HG03520 (cell line): ENCODE measurements around the gene SOX18.

Experiments used
- ATAC-seq: cut with Tn5 transposase; IDR thresholded peaks from one replicate; pipeline ENCODE4 v1.9.1; 2021; ENCODE audit warnings: mild to moderate bottlenecking, moderate library complexity; ENCODE audit not compliant: unreplicated experiment

The SOX18 gene

DNA sequence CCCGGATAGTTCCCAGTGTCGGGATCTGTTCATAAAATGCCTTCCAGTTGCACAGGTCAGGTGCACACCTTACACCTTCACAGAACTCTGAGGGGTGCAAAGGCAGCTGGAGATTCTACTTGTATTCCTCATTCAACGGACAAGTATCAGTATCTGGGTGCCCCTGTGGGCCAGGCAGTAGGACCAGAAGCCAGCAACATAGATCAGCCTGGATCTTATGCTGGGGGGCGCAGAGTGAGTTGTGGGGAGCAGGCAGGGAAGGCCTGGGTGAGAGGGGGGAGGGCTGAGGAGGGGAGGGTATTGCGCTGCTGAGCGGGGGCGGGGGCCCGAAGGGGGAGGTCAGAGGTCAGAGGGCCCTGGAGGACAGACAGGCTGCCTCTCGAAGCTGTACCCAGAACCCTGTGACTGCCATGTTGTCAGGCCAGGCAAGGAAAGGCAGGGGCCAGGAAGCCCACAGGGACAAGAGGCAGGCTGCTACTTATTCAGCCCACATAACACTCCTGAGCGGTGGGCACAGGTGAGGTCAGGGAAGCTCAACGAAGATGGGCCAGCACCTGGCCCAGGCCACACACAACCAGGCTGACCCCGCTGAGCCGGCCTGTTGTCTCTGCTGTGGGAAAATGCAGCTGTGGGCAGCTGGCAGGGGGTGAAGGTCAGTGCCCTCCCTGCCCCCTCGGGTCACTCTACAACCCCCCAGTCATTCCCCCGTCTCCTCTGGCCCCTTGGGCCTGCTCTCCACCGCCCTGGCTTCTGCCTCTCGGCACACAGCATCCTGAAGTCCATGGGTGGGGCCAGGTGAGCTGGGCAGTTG, 31.6 kb upstream of the SOX18 start:
- no peak for ATAC-seq

- no peak for ATAC-seq
Measured at GRCh38 chr20:64080013-64080812, 30.8 kb upstream of the SOX18 start, which contains the start of gene OPRL1. TSS of gene OPRL1 (plus strand) at chr20:64080082. CDS start at chr20:64092721, 12,639 bp downstream.

DNA sequence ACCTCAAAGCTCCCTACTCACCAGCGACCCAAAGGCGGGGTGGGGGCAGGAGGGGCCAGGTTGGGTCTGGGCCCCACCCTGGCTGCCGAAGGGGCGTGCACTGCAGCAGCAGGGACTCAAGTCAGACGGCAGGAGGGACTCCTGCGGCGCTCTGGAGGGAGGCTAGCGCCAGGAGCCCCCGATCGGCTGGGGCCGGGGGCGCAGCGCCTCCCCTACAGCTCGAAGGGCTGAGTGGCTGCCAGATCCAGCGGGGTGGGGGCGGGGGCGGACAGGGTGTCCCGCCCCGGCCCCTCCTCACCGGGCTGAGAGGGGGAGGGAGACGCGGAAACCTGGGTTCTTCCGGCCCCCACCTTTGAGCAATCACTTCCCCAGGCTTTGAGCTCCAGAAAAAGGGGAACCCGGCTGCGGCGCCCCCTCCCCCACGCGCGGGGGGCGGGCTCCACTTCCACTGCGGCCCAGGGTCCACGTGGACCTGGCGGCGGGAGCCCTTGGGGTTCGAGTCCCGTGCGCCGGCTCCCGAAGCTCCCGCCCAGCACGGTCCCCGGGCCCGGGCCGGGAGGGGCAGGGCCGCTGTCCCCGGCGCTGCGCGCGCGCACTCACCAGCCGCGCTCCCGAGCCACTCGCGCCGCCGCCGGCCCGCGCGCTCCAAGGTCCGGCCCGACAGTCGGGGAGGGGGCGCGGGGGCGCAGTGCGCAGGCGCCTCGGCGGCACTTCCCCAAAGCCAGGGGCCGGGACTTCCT, 30.0 kb upstream of the SOX18 start, which contains the start of gene RGS19:
RGS19 (minus strand) TSS at position 246 of the 740 bp plus-strand sequence. CDS start 2,632 bp downstream, outside the sequence.
- peak; percentile 35 for ATAC-seq

DNA sequence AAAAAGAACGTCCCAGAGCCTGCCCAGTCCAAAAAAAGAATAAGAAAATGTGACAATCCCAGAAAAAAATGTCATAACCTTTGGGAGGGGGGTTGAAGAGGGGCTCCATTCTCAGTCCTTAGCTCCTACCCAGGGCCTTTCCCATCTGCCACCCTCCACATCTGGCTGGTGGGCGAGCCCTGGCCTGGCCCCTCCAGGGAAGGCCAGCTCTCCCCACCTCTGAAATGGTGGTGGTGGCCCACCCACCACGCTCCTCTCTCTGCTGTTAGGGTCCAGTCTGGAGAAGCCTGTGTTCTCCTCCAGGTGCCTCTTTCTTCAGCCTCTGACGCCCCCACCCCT, 29.5 kb upstream of the SOX18 start:
- no peak for ATAC-seq

DNA sequence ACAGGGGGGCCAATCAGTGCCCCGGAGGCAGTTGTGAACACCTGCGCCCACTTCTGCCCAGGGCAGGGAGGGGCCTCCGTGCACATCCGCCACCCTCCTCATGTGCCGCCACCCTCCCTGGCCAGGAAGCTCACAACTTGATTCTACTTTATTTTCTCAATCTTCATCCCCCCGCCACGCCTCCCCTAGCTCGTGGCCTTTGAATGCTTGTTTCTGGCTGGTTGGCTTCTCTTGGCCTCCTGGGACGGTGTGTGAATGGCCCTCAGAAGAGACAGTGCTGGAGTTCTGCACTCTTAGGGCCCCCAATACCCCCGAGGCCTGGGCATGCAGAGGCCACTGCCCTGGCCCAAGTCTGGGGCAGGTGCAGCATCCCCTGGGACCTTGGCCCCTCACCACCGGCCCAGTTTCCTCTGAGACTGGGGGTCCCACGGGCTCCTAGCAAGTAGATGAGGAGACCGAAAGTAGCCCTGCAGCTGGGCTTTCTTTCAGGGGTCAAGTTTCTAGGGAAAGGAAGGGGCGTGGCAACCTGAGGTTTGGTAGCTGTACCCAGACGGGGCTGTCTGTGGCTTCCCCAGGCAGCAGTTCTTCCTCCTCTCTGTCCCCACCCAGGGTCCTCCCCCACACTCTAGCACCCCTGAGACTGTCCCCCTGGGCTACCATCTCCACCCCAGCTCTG, 28.6 kb upstream of the SOX18 start:
- ATAC-seq, result no peak

GRCh38 chr20:64077541-64077875, 28.1 kb upstream of the SOX18 start:
- ATAC-seq, result no peak

DNA sequence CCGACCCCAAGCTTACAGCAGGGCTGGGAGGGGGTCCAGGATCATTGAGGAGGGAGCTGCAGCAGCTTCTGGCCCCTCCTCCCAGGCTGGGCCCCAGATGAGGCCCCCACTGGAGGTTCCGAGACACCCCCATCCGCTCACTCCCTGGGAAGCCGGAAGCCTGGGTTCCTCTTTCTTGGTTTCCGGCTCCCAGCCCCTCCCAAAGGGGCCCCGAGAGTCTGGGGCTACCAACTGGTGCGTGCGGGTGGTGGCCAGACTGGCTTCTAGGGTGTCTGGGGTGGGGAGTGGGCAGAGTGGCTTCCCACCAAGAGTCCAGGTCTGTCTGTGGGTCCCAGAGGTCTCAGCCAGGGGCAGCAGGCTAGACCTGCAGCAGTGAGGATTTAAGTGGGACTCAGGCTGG, 27.7 kb upstream of the SOX18 start:
- no peak for ATAC-seq

- ATAC-seq, result no peak
Measured at GRCh38 chr20:64076061-64076997, 26.9 kb upstream of the SOX18 start.

DNA sequence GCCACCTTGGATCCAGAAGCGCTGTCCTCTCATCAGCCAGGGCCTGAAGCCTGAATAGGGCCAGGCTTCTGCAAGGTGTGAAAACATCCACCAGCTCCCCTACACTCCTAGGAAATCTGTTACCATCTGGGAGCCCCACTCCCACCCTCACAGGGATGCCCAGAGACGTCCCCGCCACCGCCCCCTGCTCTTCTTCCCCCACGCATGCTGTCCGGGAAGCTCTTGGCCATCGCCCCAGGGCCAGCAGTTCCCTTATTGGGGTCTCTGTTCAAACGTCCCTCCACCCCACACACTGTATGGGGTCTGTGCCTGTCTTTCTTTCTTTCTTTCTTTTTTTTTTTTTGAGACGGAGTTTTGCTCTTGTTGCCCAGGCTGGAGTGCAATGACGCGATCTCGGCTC, 26.1 kb upstream of the SOX18 start:
- ATAC-seq, result no peak

GRCh38 chr20:64074963-64075362, 25.5 kb upstream of the SOX18 start:
- ATAC-seq, result no peak

DNA sequence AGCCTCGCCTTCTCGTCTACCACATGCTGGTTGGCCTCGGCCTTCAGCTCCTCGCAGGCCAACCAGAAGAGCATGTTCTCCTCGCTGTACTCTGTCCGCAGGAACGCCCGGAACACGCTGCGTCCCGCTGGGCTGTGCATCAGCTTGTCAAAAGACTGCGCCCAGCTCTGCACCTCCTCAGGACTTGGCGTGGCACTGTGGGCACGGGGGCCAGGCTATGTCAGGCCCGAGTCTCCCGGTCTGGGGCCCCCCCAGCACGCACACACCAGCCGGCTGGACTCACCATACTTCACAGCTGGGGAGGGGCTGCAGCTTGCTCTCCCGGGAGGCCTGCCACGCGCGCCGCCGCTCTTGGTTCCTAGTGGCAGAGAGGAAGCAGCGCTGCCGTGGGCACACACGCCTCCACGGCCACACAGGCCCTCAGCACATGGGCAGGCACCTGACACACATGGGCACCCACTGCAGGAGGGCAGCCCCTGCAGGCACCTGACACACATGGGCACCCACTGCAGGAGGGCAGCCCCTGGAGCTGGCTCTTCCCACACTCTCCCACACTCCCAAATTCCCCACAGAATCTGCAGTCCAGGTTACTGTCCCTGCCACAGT, 24.8 kb upstream of the SOX18 start:
- ATAC-seq, result no peak

GRCh38 chr20:64073476-64074183, 24.2 kb upstream of the SOX18 start:
- no peak for ATAC-seq

DNA sequence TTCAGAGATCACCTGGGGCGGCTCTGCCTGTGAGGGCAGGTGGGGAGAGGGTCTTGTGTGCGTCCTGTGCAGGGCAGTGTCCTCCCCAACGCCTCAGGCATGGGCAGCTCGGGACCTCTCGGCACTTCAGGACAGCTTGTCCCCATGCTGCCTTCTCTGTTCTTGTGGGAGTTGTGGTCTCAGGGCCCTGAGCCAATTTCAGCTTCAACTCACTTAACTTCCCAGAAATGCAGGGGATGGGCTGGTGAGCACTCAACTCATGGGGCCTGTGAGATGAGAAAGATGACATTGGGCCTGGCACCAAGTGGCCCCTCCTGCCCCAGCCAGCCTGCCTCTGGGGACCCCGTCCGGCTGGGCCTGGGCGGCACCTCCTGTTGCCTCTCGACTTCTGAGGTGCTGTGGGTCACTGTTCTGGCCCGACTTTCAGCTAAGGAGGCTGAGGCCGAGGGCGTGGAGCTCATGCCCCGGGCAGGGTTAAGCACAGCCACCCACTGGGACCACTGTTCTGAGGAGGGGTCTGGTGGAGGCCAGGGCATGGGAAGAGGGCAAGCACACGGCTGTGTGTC, 23.1 kb upstream of the SOX18 start:
- ATAC-seq, result no peak

- ATAC-seq, result no peak
Measured at GRCh38 chr20:64071341-64072332, 22.2 kb upstream of the SOX18 start.

- ATAC-seq, result no peak
Measured at GRCh38 chr20:64070244-64070993, 21.0 kb upstream of the SOX18 start.

- ATAC-seq, result no peak
Measured at GRCh38 chr20:64069614-64070243, 20.3 kb upstream of the SOX18 start.
